Measurements from ENCODE around the gene TOMM6. TPM values are rescaled to one million over a fixed set of nuclear protein-coding genes. Genes with fewer than 3 reads are reported as not detected.

TOMM6 gene
- total RNA-seq, 1 experiment from 2014 or later: 239 TPM

- no peaks in the 10 kb centered on the region for H4K20me1 ChIP-seq (ENCODE audit: control insufficient read depth, insufficient read depth, insufficient read length)
- no peak overlapping the region for H2BK12ac ChIP-seq (ENCODE audit: insufficient read length, low read depth, low read length)
- H3K18ac ChIP-seq (ENCODE audit: insufficient read length, low read depth, low read length): no peak overlapping the region
- no peak overlapping the region for H4K8ac ChIP-seq (replicated peaks; ENCODE audit: insufficient read length, low read depth, low read length)
- H3K4me1 ChIP-seq (ENCODE audit: insufficient read depth, low read length): no peaks in the 10 kb centered on the region
- no peak overlapping the region for H3K4me3 Mint-ChIP-seq
- H3K9me3 ChIP-seq (ENCODE audit: control insufficient read depth, low read depth, low read length): no peaks in the 10 kb centered on the region
- H3K4ac ChIP-seq (ENCODE audit: low read depth, low read length): no peak overlapping the region
- no CpG with 5 or more reads among the region's 13 CpGs for WGBS (ENCODE audit: extremely low coverage, insufficient read length, low lambda C conversion rate)
- no peak overlapping the region for H3K56ac ChIP-seq (ENCODE audit: insufficient read length, low read depth, low read length)
- H3K79me1 ChIP-seq (ENCODE audit: insufficient read depth, low read depth, low read length, poor library complexity, severe bottlenecking): no peaks in the 10 kb centered on the region
- no peak overlapping the region for H3K9ac ChIP-seq (ENCODE audit: extremely low read depth, insufficient read length, low read length)
- no peak overlapping the region for H4K5ac ChIP-seq (ENCODE audit: insufficient read length, low read depth, low read length)
- peaks cover 2% of the 10 kb centered on the region for H3K23me2 ChIP-seq (ENCODE audit: insufficient read length, low read depth, low read length, poor library complexity, severe bottlenecking)
- no peak for DNase-seq
- no peak overlapping the region for H3K14ac ChIP-seq (ENCODE audit: insufficient read depth, low read length)
- no peak overlapping the region for H2AK5ac ChIP-seq (ENCODE audit: insufficient read length, low read length)
- no peak overlapping the region for H2BK15ac ChIP-seq (ENCODE audit: low read depth, low read length)
- H3K27me3 Mint-ChIP-seq (ENCODE audit: low read depth): peaks cover 12% of the 10 kb centered on the region
- no peaks in the 10 kb centered on the region for H3K79me2 ChIP-seq (ENCODE audit: insufficient read depth, low read length)
- H3K27ac ChIP-seq (ENCODE audit: insufficient read length, low read depth, low read length): no peak overlapping the region
- H2BK120ac ChIP-seq (ENCODE audit: low read depth, low read length, poor library complexity, severe bottlenecking): no peak overlapping the region
- no peak overlapping the region for H3T11ph ChIP-seq (ENCODE audit: low read length)
- H3K27ac Mint-ChIP-seq: no peak overlapping the region
- no peak overlapping the region for H2BK20ac ChIP-seq (ENCODE audit: low read depth, low read length, poor library complexity, severe bottlenecking)
- no peaks in the 10 kb centered on the region; a peak in 1 of 7 replicates for H3K36me3 Mint-ChIP-seq (ENCODE audit: insufficient read depth in 1 of 3, low read depth in 3 of 3)
- H3K9me3 Mint-ChIP-seq: no peaks in the 10 kb centered on the region; a peak in 1 of 5 replicates
- H2BK5ac ChIP-seq (ENCODE audit: insufficient read length, low read length): no peak overlapping the region
- H3K4me2 ChIP-seq (ENCODE audit: insufficient read depth, insufficient read length, low read length): no peak overlapping the region
- no peaks in the 10 kb centered on the region for H3K27me3 ChIP-seq (ENCODE audit: insufficient read depth, low read length)
- H3K4me1 Mint-ChIP-seq: peaks cover 16 to 22% of the 10 kb centered on the region in 2 experiments
- H3K23ac ChIP-seq (ENCODE audit: insufficient read length, low read depth, low read length): no peak overlapping the region
- H4K91ac ChIP-seq (ENCODE audit: insufficient read length, low read depth, low read length): no peak overlapping the region
- no peak overlapping the region for H2AFZ ChIP-seq (ENCODE audit: low read length)
- TF ChIP-seq, protein P1, sequence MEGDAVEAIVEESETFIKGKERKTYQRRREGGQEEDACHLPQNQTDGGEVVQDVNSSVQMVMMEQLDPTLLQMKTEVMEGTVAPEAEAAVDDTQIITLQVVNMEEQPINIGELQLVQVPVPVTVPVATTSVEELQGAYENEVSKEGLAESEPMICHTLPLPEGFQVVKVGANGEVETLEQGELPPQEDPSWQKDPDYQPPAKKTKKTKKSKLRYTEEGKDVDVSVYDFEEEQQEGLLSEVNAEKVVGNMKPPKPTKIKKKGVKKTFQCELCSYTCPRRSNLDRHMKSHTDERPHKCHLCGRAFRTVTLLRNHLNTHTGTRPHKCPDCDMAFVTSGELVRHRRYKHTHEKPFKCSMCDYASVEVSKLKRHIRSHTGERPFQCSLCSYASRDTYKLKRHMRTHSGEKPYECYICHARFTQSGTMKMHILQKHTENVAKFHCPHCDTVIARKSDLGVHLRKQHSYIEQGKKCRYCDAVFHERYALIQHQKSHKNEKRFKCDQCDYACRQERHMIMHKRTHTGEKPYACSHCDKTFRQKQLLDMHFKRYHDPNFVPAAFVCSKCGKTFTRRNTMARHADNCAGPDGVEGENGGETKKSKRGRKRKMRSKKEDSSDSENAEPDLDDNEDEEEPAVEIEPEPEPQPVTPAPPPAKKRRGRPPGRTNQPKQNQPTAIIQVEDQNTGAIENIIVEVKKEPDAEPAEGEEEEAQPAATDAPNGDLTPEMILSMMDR (conservative IDR thresholded peaks at IDR 0.05): no peak
Measured at GRCh38 chr6:41740366-41741162, 46.9 kb upstream of the TOMM6 start.
